Gastroesophageal sphincter (tissue), 4 donors: ENCODE measurements around the gene NRSN2. TPM values are rescaled to one million over a fixed set of nuclear protein-coding genes. Genes with fewer than 3 reads are reported as not detected.
A peak's percentile ranks its signal among the peaks of the same experiment; 100 is the strongest.
"Not testable (repeated sequence)": the region's sequence is repeated elsewhere in the genome, so short reads cannot be mapped to it uniquely, and the experiment has no call there.

Source experiments
- ATAC-seq: fragments of 150-250 bp; one replicate; pipeline ENCODE4 v1.9.1; 2016; ENCODE audit warnings: mild to moderate bottlenecking, moderate library complexity
- H3K27ac ChIP-seq, 4 donors: fragments of 200-600 bp; sonication (generic) in 3 of 4; 1 replicate in 3 of 4; 2 replicates in 1 of 4; pipeline ENCODE4 v1.5.1; 2016 to 2019
- H3K27me3 ChIP-seq: fragments of 200-600 bp; sonication (generic); one replicate; pipeline ENCODE4 v1.5.1; 2019
- H3K36me3 ChIP-seq, 2 donors: fragments of 200-600 bp; sonication (generic); one replicate each; pipeline ENCODE4 v1.5.1; 2019; ENCODE audit warnings: control low read depth in 1 of 2
- H3K4me1 ChIP-seq, 3 donors: fragments of 200-600 bp; sonication (generic); 1 replicate in 2 of 3; 2 replicates in 1 of 3; pipeline ENCODE4 v1.5.1; 2016 to 2019; ENCODE audit warnings: control low read depth in 2 of 3
- H3K4me3 ChIP-seq, 2 donors: fragments of 200-600 bp; sonication (generic); one replicate each; pipeline ENCODE4 v1.5.1; 2019; ENCODE audit warnings: mild to moderate bottlenecking in 1 of 2, moderate library complexity in 1 of 2
- H3K9me3 ChIP-seq, 3 donors: fragments of 200-600 bp; sonication (generic); one replicate each; pipeline ENCODE4 v1.5.1; 2017 to 2019; ENCODE audit warnings: control low read depth in 2 of 3
- CTCF ChIP-seq, 4 experiments: fragments of 200-600 bp in 2 of 4; fragments of 450-650 bp in 2 of 4; sonication (generic) in 1 of 4; IDR thresholded peaks; one replicate each; pipeline ENCODE4 v1.5.1; 2017 to 2019; ENCODE audit warnings: antibody characterized with exemption in 4 of 4, mild to moderate bottlenecking in 2 of 4, moderate library complexity in 2 of 4
- EP300 ChIP-seq: sonication (generic); formaldehyde crosslinking; IDR thresholded peaks from one replicate; pipeline ENCODE4 v1.6.1; 2017; ENCODE audit warnings: antibody characterized with exemption, mild to moderate bottlenecking
- POLR2A ChIP-seq, 2 donors: fragments of 450-650 bp; IDR thresholded peaks; one replicate each; pipeline ENCODE4 v1.6.1; 2017; ENCODE audit warnings: antibody characterized with exemption in 2 of 2, mild to moderate bottlenecking in 2 of 2, moderate library complexity in 1 of 2
- POLR2AphosphoS5 ChIP-seq: sonication (generic); formaldehyde crosslinking; IDR thresholded peaks from one replicate; pipeline ENCODE4 v1.6.1; 2017; ENCODE audit warnings: antibody characterized with exemption
- WGBS, 2 donors: methylation state at CpG; one replicate each; pipeline ENCODE4 v1.1.5; 2018; ENCODE audit warnings: low coverage in 1 of 2; 5-methylcytosine and 5-hydroxymethylcytosine counted together
- total RNA-seq, 4 donors: library from RNA; depleted of rRNA; stranded (reverse); fragments of >200 nt; gene quantifications; one replicate each; pipeline ENCODE4 v1.1.0, GENCODE V29; 2016

Gene NRSN2
- total RNA-seq, 4 donors from 2014 or later, result 25.3 to 51.6 (median 30.2) TPM

GRCh38 chr20:353166-353565 is 6.3 kb downstream of the NRSN2 start:
- peaks cover 0 to 24% (median 5%) of the 10 kb centered on the region in 3 donors for H3K4me1 ChIP-seq
- H3K9me3 ChIP-seq, result no peaks in the 10 kb centered on the region
- H3K27ac ChIP-seq, result no peak overlapping the region
- H3K36me3 ChIP-seq, result peaks cover 0 to 43% of the 10 kb centered on the region in 2 donors
- no peak overlapping the region for H3K4me3 ChIP-seq
- no peaks in the 10 kb centered on the region for H3K27me3 ChIP-seq
- ATAC-seq, result no peak
- 40% methylated on average over 1 of the region's 13 CpGs; no CpG with 5 or more reads in 1 of the 2 donors for WGBS, 2 donors
- no peak for TF ChIP-seq POLR2AphosphoS5
- peak in 1 of 2 donors; percentile 12 for TF ChIP-seq POLR2A (IDR thresholded peaks at IDR 0.05)

- ATAC-seq, result peak; percentile 88
- H3K9me3 ChIP-seq, result no peaks in the 10 kb centered on the region
- 13 to 53% methylated on average over 3 to 9 of the region's 14 CpGs for WGBS, 2 donors
- peaks cover 0 to 40% of the 10 kb centered on the region in 2 donors for H3K36me3 ChIP-seq
- H3K27ac ChIP-seq, result no peak overlapping the region
- peaks cover 0 to 11% (median 0%) of the 10 kb centered on the region in 3 donors for H3K4me1 ChIP-seq
- H3K4me3 ChIP-seq, result no peak overlapping the region
- H3K27me3 ChIP-seq, result no peaks in the 10 kb centered on the region
- TF ChIP-seq POLR2AphosphoS5, result no peak
- TF ChIP-seq EP300, result no peak
- TF ChIP-seq POLR2A (IDR thresholded peaks at IDR 0.05), result no peak
- peak in 3 of 4 experiments; percentile 82 to 96 (median 88) for TF ChIP-seq CTCF (IDR thresholded peaks at IDR 0.05)
Measured at GRCh38 chr20:354298-354977, 7.5 kb downstream of the NRSN2 start.

GRCh38 chr20:356154-356553 is 9.2 kb downstream of the NRSN2 start:
- H3K9me3 ChIP-seq, H3K4me3 ChIP-seq, H3K4me1 ChIP-seq, ATAC-seq, H3K27ac ChIP-seq, H3K27me3 ChIP-seq: not testable (repeated sequence)
- H3K36me3 ChIP-seq, result peaks cover 0 to 27% of the 10 kb centered on the region in 2 donors
- WGBS, 2 donors, result 86% methylated on average over 2 of the region's 2 CpGs; no CpG with 5 or more reads in 1 of the 2 donors

- Histone ChIP-seq H3K4me1 (peaks cover 0 to 8% (median 0%) of the 10 kb centered on the region in 3 donors), H3K4me3 (no peak overlapping the region), H3K27me3 (no peaks in the 10 kb centered on the region), H3K27ac (no peak overlapping the region), H3K36me3 (peaks cover 0 to 22% of the 10 kb centered on the region in 2 donors), H3K9me3 (no peaks in the 10 kb centered on the region)
- ATAC-seq, result no peak
- 87 to 92% methylated on average over 6 to 10 of the region's 10 CpGs for WGBS, 2 donors
- no peak for TF ChIP-seq EP300
Measured at GRCh38 chr20:356745-357144, 9.8 kb downstream of the NRSN2 start.

- ATAC-seq, result no peak
- no peaks in the 10 kb centered on the region for H3K27me3 ChIP-seq
- H3K27ac ChIP-seq, result no peak overlapping the region
- WGBS, 2 donors, result 71 to 83% methylated on average over 4 of the region's 4 CpGs
- peaks cover 0 to 17% (median 0%) of the 10 kb centered on the region in 3 donors for H3K4me1 ChIP-seq
- H3K36me3 ChIP-seq, result peaks cover 0 to under 1% of the 10 kb centered on the region in 2 donors
- H3K4me3 ChIP-seq, result no peak overlapping the region
- no peaks in the 10 kb centered on the region for H3K9me3 ChIP-seq
- no peak for TF ChIP-seq POLR2AphosphoS5
- no peak for TF ChIP-seq POLR2A (IDR thresholded peaks at IDR 0.05)
- no peak for TF ChIP-seq EP300
- no peak for TF ChIP-seq CTCF (IDR thresholded peaks at IDR 0.05)
Measured at GRCh38 chr20:358891-359555, 12.1 kb downstream of the NRSN2 start.

GRCh38 chr20:361561-361960 is 14.7 kb downstream of the NRSN2 start:
- TF ChIP-seq CTCF (IDR thresholded peaks at IDR 0.05), result no peak
- no peak for TF ChIP-seq EP300
- no peak for TF ChIP-seq POLR2AphosphoS5
- no peak for TF ChIP-seq POLR2A (IDR thresholded peaks at IDR 0.05)
- Histone ChIP-seq H3K27ac (no peak overlapping the region), H3K4me3 (no peak overlapping the region), H3K36me3 (no peaks in the 10 kb centered on the region), H3K27me3 (no peaks in the 10 kb centered on the region), H3K4me1 (peaks cover 0 to 9% (median 0%) of the 10 kb centered on the region in 3 donors), H3K9me3 (no peaks in the 10 kb centered on the region)
- ATAC-seq, result no peak
- 90 to 95% methylated on average over 4 to 8 of the region's 8 CpGs for WGBS, 2 donors
